PC-3 (cell line): Measurements from ENCODE around the gene BCL6. TPM values are rescaled to one million over a fixed set of nuclear protein-coding genes. Genes with fewer than 3 reads are reported as not detected.
"Not testable (repeated sequence)": the region's sequence is repeated elsewhere in the genome, so short reads cannot be mapped to it uniquely, and the experiment has no call there.

Experiments
- ATAC-seq: fragments of 200-7000 bp; cut with Tn5 transposase; 2 replicates; pipeline ENCODE4 v1.9.1; 2020; ENCODE audit warnings: mild to moderate bottlenecking, moderate library complexity
- BruUV-seq: library from RNA; stranded (reverse); fragments of 400-500 nt; replicated peaks from 2 replicates; lab custom pipeline; 2021; lab: Mats Ljungman, UMichigan
- CTCF ChIA-PET: fragments of 300-600 bp; sonication (Branson Sonifier 250); formaldehyde crosslinking; loops from one replicate; lab custom pipeline; 2022; ENCODE audit warnings: antibody characterized with exemption; lab: Charles Lee
- POLR2A ChIA-PET: fragments of 300-600 bp; sonication (Branson Sonifier 250); formaldehyde crosslinking; loops from one replicate; lab custom pipeline; 2022; ENCODE audit warnings: antibody characterized with exemption; ENCODE audit not compliant: unreplicated experiment; lab: Charles Lee
- DNase-seq: peaks from one replicate; pipeline ENCODE4 v3.0.0-alpha.2; 2015
- H2AFZ ChIP-seq: fragments of 300-600 bp; sonication (generic); 2 replicates; pipeline ENCODE4 v1.6.0; 2016; ENCODE audit warnings: antibody characterized with exemption, low read length
- H3F3A ChIP-seq: fragments of 300-600 bp; sonication (generic); one replicate; pipeline ENCODE4 v1.6.0; 2017; ENCODE audit warnings: antibody characterized with exemption, low read length, control low read depth, mild to moderate bottlenecking; ENCODE audit not compliant: unreplicated experiment
- H3K27ac ChIP-seq: fragments of 300-600 bp; sonication (generic); 2 replicates; pipeline ENCODE4 v1.5.1; 2016; ENCODE audit warnings: mild to moderate bottlenecking, low read length
- H3K27me3 ChIP-seq: fragments of 300-600 bp; sonication (generic); 2 replicates; pipeline ENCODE4 v1.6.1; 2016; ENCODE audit warnings: low read length, mixed read lengths
- H3K36me3 ChIP-seq: fragments of 300-600 bp; sonication (generic); 2 replicates; pipeline ENCODE4 v1.6.1; 2016; ENCODE audit warnings: low read depth, mixed run types, low read length, mixed read lengths
- H3K4me1 ChIP-seq: fragments of 300-600 bp; sonication (generic); 2 replicates; pipeline ENCODE4 v1.5.1; 2016; ENCODE audit warnings: low read length; ENCODE audit not compliant: insufficient read depth
- H3K4me2 ChIP-seq: fragments of 300-600 bp; sonication (generic); 2 replicates; pipeline ENCODE4 v1.6.0; 2016; ENCODE audit warnings: low read length
- H3K4me3 ChIP-seq: fragments of 300-600 bp; sonication (generic); 2 replicates; pipeline ENCODE4 v1.5.1; 2016; ENCODE audit warnings: mild to moderate bottlenecking, low read length, mixed read lengths
- H3K79me2 ChIP-seq: fragments of 300-600 bp; sonication (generic); 2 replicates; pipeline ENCODE4 v1.6.1; 2017; ENCODE audit warnings: low read length, mixed read lengths
- H3K9ac ChIP-seq: fragments of 300-600 bp; sonication (generic); 2 replicates; pipeline ENCODE4 v1.6.0; 2016; ENCODE audit warnings: mild to moderate bottlenecking, low read length
- H3K9me2 ChIP-seq: fragments of 300-600 bp; sonication (generic); replicated peaks from 2 replicates; pipeline ENCODE4 v1.6.1; 2016; ENCODE audit warnings: mixed run types, low read length, mixed read lengths
- H3K9me3 ChIP-seq: fragments of 300-600 bp; sonication (generic); 2 replicates; pipeline ENCODE4 v1.6.1; 2016; ENCODE audit warnings: low read length, mixed read lengths
- H4K20me1 ChIP-seq: fragments of 300-600 bp; sonication (generic); 2 replicates; pipeline ENCODE4 v1.6.1; 2016; ENCODE audit warnings: low read length, mixed read lengths
- EZH2 ChIP-seq: fragments of 300-600 bp; sonication (generic); IDR thresholded peaks from one replicate; pipeline ENCODE4 v1.6.1; 2017; ENCODE audit warnings: antibody characterized with exemption, mild to moderate bottlenecking, low read length; ENCODE audit not compliant: unreplicated experiment
- EZH2phosphoT487 ChIP-seq: fragments of 300-600 bp; sonication (generic); IDR thresholded peaks from 2 replicates; pipeline ENCODE4 v1.6.1; 2018; ENCODE audit warnings: mild to moderate bottlenecking, antibody characterized with exemption, low read length, borderline replicate concordance
- intact Hi-C: fragments of 100-400 bp; cut with micrococcal nuclease; formaldehyde crosslinking; loops from 2 replicates; pipeline ENCODE4 v1.9.0; 2023
- total RNA-seq: library from RNA; depleted of rRNA; stranded (reverse); fragments of >200 nt; gene quantifications from 2 replicates; pipeline ENCODE4 v1.2.3, GENCODE V29; 2014
- TF ChIP-seq, protein P1 (sequence below): fragments of 300-600 bp; sonication (generic); conservative IDR thresholded peaks from 2 replicates; pipeline ENCODE4 v1.5.1; 2017; ENCODE audit warnings: antibody characterized with exemption, low read depth, mild to moderate bottlenecking, low read length

Gene BCL6
- total RNA-seq, 1 experiment from 2014 or later, result 11.8 TPM

DNA sequence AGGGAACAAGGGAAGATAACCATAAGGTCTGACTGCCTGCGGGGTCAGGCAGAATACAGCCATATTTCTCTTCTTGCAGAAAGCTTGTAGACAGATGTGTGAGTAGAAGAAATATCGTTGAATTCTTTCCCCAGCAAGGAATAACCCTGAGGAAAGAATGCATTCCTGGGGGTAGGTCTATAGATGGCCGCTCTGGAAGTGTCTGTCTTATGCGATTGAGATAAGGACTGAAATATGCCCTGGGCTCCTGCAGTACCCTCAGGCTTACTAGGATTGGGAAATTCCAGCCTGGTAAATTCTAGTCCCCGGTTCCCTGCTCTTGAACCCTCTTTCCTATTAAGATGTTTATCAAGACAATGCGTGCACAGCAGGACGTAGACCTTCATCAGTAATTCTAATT, 59.3 kb downstream of the BCL6 start:
- Histone ChIP-seq H2AFZ (no peak overlapping the region), H3K9ac (no peak overlapping the region), H3K79me2 (no peaks in the 10 kb centered on the region), H3K4me2 (no peak overlapping the region), H3K4me1 (no peaks in the 10 kb centered on the region), H3F3A (no peaks in the 10 kb centered on the region), H3K27ac (no peak overlapping the region), H3K36me3 (no peaks in the 10 kb centered on the region), H3K9me2 (no peaks in the 10 kb centered on the region), H3K9me3 (peaks cover 3% of the 10 kb centered on the region; the same call in 1 of the 2 replicates), H3K4me3 (no peak overlapping the region), H3K27me3 (peaks cover 52% of the 10 kb centered on the region), H4K20me1 (no peaks in the 10 kb centered on the region)
- ChIA-PET CTCF (no interaction called here), POLR2A (no interaction called here)
- DNase-seq, result no peak
- intact Hi-C loops, result no loop called here
- no TSS peak for BruUV-seq
- ATAC-seq, result no peak
- no peak for TF ChIP-seq EZH2
- TF ChIP-seq, protein P1, sequence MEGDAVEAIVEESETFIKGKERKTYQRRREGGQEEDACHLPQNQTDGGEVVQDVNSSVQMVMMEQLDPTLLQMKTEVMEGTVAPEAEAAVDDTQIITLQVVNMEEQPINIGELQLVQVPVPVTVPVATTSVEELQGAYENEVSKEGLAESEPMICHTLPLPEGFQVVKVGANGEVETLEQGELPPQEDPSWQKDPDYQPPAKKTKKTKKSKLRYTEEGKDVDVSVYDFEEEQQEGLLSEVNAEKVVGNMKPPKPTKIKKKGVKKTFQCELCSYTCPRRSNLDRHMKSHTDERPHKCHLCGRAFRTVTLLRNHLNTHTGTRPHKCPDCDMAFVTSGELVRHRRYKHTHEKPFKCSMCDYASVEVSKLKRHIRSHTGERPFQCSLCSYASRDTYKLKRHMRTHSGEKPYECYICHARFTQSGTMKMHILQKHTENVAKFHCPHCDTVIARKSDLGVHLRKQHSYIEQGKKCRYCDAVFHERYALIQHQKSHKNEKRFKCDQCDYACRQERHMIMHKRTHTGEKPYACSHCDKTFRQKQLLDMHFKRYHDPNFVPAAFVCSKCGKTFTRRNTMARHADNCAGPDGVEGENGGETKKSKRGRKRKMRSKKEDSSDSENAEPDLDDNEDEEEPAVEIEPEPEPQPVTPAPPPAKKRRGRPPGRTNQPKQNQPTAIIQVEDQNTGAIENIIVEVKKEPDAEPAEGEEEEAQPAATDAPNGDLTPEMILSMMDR, result no peak
- TF ChIP-seq EZH2phosphoT487, result no peak

DNA sequence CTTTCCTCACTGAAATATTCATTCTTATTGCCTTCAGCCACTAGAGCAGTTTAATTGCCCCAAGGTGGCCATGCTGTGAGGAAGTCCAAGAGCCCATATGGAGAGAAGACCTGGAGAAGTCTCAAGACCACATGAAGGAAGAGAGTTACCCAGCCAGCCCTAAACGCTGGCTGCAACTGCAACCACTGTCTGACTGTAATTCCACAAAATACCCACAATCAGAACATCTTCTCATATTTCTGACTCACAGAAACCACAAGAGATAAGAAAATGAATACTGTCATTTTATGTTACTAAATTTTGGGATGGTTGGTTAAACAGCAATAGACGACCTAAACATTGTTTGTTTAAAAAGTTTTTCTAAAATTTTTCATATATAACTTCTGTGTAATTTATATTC, 60.4 kb downstream of the BCL6 start:
- Histone ChIP-seq H3K4me1 (no peaks in the 10 kb centered on the region), H3K9ac (no peak overlapping the region), H3K27me3 (peaks cover 42% of the 10 kb centered on the region), H3K36me3 (no peaks in the 10 kb centered on the region), H3K27ac (no peak overlapping the region), H3K4me2 (no peak overlapping the region), H3K4me3 (no peak overlapping the region), H3F3A (no peaks in the 10 kb centered on the region), H4K20me1 (no peaks in the 10 kb centered on the region), H3K9me3 (peaks cover 3% of the 10 kb centered on the region; the same call in 1 of the 2 replicates), H3K9me2 (no peaks in the 10 kb centered on the region), H3K79me2 (no peaks in the 10 kb centered on the region), H2AFZ (no peak overlapping the region)
- TF ChIP-seq, protein P1, result no peak
- TF ChIP-seq EZH2phosphoT487, result no peak
- TF ChIP-seq EZH2, result no peak
- no TSS peak for BruUV-seq
- DNase-seq (peak; percentile 10), ATAC-seq (no peak)
- intact Hi-C loops, result no loop called here
- CTCF ChIA-PET, result no interaction called here
- POLR2A ChIA-PET, result no interaction called here

DNA sequence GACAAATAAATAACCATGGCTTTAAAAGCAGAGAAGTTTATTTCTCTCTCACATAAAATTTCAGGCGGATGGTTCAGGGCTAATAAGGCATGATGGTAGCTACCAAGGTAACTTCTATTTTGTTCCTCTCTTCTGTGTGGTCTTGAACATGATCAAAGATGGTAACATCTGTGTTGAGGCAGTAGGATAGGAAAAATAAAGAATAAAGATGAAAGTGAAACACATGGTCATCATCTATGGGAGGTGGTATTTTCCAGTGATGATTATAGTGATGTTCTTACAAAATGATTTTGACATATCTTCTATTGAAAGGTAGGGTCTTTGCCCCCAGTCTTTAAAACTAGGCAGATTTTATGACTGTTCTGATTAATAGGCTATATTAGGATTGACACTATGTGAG, 60.8 kb downstream of the BCL6 start:
- TF ChIP-seq EZH2phosphoT487 (no peak), EZH2 (no peak)
- peaks cover 3% of the 10 kb centered on the region; the same call in 1 of the 2 replicates for H3K9me3 ChIP-seq
- H3F3A ChIP-seq, result no peaks in the 10 kb centered on the region
- H3K79me2 ChIP-seq, result no peaks in the 10 kb centered on the region
- no peak overlapping the region for H2AFZ ChIP-seq
- no TSS peak for BruUV-seq
- no peak for ATAC-seq
- no peaks in the 10 kb centered on the region for H3K4me1 ChIP-seq
- no peak overlapping the region for H3K4me3 ChIP-seq
- no peaks in the 10 kb centered on the region for H4K20me1 ChIP-seq
- H3K27me3 ChIP-seq, result peaks cover 38% of the 10 kb centered on the region; the same call in 1 of the 2 replicates
- POLR2A ChIA-PET, result no interaction called here
- H3K9me2 ChIP-seq, result no peaks in the 10 kb centered on the region
- H3K36me3 ChIP-seq, result no peaks in the 10 kb centered on the region
- intact Hi-C loops, result no loop called here
- H3K4me2 ChIP-seq, result no peak overlapping the region
- H3K27ac ChIP-seq, result no peak overlapping the region
- no peak for DNase-seq
- no peak overlapping the region for H3K9ac ChIP-seq
- CTCF ChIA-PET, result no interaction called here

DNA sequence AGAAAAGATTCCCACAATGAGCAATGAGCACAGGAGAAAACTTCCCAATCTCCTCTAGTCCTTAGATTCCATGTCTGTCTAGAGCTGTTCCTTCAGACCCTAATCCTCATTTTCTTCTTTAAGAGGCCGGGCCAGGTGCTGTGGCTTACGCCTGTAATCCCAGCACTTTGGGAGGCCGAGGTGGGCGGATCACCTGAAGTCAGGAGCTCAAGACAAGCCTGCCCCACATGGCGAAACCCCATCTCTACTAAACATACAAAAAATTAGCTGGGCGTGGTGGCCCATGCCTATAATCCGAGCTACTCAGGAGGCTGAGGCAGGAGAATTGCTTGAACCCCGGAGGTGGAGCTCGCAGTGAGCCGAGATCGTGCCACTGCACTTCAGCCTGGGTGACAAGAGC, 63.5 kb downstream of the BCL6 start:
- BruUV-seq, POLR2A ChIA-PET, H2AFZ ChIP-seq, H3K36me3 ChIP-seq, H3F3A ChIP-seq, H3K79me2 ChIP-seq, H3K9me2 ChIP-seq, H4K20me1 ChIP-seq, intact Hi-C loops, H3K9ac ChIP-seq, ATAC-seq, H3K4me2 ChIP-seq, H3K9me3 ChIP-seq, H3K4me1 ChIP-seq, H3K4me3 ChIP-seq, DNase-seq, H3K27ac ChIP-seq: not testable (repeated sequence)
- peaks cover 28% of the 10 kb centered on the region; the same call in 1 of the 2 replicates for H3K27me3 ChIP-seq
- CTCF ChIA-PET, result interaction anchor here (0.6 kb wide), 1 partner anchor 1266 kb away, joined by 21 read pairs; no protein-coding TSS in a partner anchor
